GM12873 (cell line): ENCODE results near the gene INPPL1.

Experiments
- CTCF ChIP-seq: IDR thresholded peaks from 2 replicates; pipeline ENCODE4 v1.5.1; 2012; ENCODE audit warnings: low read depth, mild to moderate bottlenecking, moderate library complexity, low read length, control low read depth; ENCODE audit not compliant: insufficient read depth; ENCODE audit errors: missing control alignments

The INPPL1 gene

GRCh38 chr11:72208281-72208680 is 16.3 kb upstream of the INPPL1 start:
- TF ChIP-seq CTCF = no peak

GRCh38 chr11:72209101-72209500 is 15.5 kb upstream of the INPPL1 start:
- TF ChIP-seq CTCF = no peak

- TF ChIP-seq CTCF = no peak
These were observed 7.9 kb upstream of the INPPL1 start, which contains the start of gene FOLR2 for GRCh38 chr11:72216638-72217037. FOLR2 (plus strand) TSS chr11:72216794; CDS start chr11:72218585, 1,791 bp downstream.

GRCh38 chr11:72217841-72218240 is 6.7 kb upstream of the INPPL1 start:
- no peak for TF ChIP-seq CTCF

- TF ChIP-seq CTCF = no peak
These were observed 6.3 kb upstream of the INPPL1 start for GRCh38 chr11:72218251-72218745.

- no peak for TF ChIP-seq CTCF
These were observed 3.7 kb upstream of the INPPL1 start for GRCh38 chr11:72220696-72221363.

GRCh38 chr11:72221386-72222075 is 3.0 kb upstream of the INPPL1 start:
- no peak for TF ChIP-seq CTCF
